SU-DHL-6 (cell line): Measurements from ENCODE around the gene PHF20.
"Not testable (repeated sequence)": the region's sequence is repeated elsewhere in the genome, so short reads cannot be mapped to it uniquely, and the experiment has no call there.

Experiments used
- EZH2phosphoT487 ChIP-seq: fragments of 200-600 bp; sonication (generic), shearing (Covaris generic); conservative IDR thresholded peaks from 2 replicates; pipeline ENCODE4 v1.6.1; 2018; ENCODE audit warnings: mild to moderate bottlenecking, antibody characterized with exemption, low read length, moderate library complexity, mixed read lengths
- TF ChIP-seq, protein P1 (sequence below): fragments of 200-600 bp; sonication (generic); IDR thresholded peaks from one replicate; pipeline ENCODE4 v1.5.1; 2017; ENCODE audit warnings: antibody characterized with exemption, mild to moderate bottlenecking, low read length, moderate library complexity; ENCODE audit not compliant: insufficient read depth, poor library complexity, severe bottlenecking

DNA sequence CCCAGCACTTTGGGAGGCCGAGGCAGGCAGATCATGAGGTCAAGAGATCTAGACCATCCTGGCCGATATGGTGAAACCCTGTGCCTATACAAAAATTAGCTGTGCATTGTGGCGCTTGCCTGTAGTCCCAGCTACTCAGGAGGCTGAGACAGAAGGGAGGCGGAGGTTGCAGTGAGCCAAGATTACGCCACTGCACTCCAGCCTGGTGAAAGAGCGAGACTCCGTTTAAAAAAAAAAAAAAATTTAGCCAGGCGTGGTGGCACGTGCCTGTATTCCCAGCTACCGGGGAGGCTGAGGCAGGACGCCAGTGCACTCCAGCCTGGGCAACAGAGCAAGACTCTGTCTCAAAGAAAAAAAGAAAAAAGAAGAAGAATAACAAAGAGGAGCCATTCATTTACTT lies 10.3 kb upstream of the PHF20 start:
- TF ChIP-seq, protein P1, sequence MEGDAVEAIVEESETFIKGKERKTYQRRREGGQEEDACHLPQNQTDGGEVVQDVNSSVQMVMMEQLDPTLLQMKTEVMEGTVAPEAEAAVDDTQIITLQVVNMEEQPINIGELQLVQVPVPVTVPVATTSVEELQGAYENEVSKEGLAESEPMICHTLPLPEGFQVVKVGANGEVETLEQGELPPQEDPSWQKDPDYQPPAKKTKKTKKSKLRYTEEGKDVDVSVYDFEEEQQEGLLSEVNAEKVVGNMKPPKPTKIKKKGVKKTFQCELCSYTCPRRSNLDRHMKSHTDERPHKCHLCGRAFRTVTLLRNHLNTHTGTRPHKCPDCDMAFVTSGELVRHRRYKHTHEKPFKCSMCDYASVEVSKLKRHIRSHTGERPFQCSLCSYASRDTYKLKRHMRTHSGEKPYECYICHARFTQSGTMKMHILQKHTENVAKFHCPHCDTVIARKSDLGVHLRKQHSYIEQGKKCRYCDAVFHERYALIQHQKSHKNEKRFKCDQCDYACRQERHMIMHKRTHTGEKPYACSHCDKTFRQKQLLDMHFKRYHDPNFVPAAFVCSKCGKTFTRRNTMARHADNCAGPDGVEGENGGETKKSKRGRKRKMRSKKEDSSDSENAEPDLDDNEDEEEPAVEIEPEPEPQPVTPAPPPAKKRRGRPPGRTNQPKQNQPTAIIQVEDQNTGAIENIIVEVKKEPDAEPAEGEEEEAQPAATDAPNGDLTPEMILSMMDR, result not testable (repeated sequence)
- not testable (repeated sequence) for TF ChIP-seq EZH2phosphoT487
